ENCODE data around the gene CCDC138.

CCDC138 gene

GRCh38 chr2:108825736-108826135, 39.2 kb downstream of the CCDC138 start:
- DNase-seq = no peak

GRCh38 chr2:108829578-108830310, 43.2 kb downstream of the CCDC138 start:
- no peak for DNase-seq

DNA sequence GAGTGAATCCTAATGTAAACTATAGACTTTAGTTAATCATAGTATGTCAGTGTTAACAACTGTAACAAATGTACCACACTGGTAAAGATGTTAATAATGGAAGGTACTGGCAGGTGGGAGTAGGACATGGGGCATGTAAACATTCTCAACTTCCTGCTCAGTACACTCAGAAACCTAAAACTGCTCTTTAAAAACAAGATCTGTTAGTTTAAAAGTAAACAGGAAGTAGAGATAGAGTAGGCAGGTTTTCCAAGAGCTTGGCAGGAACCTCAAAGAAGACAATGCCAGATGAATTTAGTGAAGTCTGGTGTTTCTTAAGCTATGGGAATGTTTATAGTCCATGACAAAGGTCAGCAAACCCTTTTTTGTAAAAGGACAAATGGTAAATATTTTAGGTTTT, 46.6 kb downstream of the CCDC138 start:
- DNase-seq = no peak

DNA sequence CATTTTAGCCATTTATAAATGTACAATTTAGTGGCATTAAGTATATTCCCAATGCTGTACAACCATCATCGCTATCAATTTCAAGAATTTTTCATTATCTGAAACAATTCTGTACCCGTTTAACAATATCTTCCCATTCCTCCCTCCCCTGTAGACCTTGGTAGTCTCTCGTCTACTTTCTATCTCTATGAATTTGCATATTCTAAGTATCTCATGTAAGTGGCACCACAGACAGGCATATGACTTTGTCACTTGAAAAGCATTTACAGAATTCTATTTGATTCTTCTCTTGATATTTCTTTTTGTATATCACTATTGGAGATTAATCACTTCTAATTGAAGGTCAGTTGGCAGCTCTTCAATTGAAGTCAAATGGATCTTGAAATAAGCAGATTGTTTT, 48.0 kb downstream of the CCDC138 start:
- no peak for DNase-seq

GRCh38 chr2:108835040-108835439, 48.5 kb downstream of the CCDC138 start:
- DNase-seq = no peak

GRCh38 chr2:108837198-108837597, 50.6 kb downstream of the CCDC138 start:
- DNase-seq = no peak

DNA sequence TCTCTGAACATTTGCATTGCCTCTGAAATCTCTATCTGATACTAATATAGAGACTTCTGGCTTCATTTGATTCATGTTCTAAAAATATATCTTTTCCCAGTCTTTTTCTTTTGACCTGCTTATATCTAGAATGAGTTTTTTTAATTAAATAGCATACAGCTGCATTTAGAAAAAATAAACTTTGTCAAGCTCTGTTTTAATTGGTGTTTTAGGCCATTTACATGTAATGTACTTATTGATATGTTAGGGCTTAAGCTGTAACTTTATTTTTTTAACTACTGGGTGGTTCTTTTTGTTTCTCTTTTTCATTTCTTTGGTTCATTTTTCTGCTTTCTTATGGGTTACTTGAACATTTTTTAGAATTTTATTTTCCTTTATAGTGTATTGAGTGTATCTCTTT, 54.9 kb downstream of the CCDC138 start:
- DNase-seq = no peak

GRCh38 chr2:108845923-108846322, 59.4 kb downstream of the CCDC138 start:
- no peak for DNase-seq

- DNase-seq = no peak
These were observed 60.4 kb downstream of the CCDC138 start for GRCh38 chr2:108847000-108847399.

GRCh38 chr2:108852375-108852774, 65.8 kb downstream of the CCDC138 start:
- no peak for DNase-seq

DNA sequence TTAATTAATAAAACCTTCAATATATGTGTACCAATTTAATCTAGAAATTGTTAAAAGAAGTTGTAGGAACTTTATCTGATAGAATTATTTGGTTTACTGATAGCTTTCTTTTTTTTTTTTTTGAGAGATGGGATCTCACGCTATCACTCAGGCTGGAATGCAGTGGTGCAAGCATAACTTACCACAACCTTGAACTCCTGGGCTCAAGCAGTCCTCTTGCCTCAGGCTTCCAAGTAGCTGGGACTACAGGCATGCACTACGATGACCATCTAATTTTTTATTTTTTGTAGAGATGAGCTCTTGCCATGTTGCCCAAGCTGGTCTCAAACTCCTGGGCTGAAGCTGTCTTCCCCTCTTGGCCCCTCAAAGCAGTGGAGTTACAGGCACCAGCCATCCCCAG, 66.8 kb downstream of the CCDC138 start:
- DNase-seq = no peak

DNA sequence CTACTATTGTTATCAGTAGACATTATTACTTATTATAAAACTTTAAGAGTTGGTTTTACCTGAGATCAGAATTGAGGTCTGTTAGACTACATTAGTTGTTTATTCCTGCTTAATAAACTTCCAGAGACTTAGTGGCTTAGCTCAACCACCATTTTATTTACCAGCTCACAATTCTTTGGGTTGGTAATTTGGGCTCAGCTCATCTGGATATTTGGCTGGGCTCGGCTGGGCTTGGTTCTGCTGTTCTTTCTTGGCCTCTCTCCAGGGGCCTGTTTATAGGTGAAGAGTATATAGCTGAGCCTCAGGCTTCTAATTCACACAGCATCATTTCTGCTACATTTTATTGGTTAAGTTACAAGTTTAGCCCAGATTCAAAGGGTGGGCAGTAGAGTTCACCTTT, 67.9 kb downstream of the CCDC138 start:
- DNase-seq = no peak

GRCh38 chr2:108855194-108855593, 68.6 kb downstream of the CCDC138 start:
- DNase-seq = no peak

DNA sequence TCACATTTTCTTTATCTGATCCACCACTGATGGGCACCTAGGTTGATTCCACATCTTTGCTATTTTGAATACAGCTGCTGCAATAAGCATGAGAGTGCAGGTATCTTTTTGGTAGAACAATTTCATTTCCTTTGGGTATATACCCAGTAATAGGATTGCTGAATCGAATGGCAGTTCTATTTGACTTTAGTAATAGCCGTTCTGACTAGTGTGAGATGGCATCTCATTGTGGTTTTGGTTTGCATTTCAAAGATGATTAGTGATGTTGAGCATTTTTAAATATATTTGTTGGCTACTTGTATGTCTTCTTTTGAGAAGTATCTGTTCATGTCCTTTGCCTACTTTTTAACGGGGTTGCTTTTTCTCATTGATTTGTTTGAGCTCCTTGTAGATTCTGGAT, 72.3 kb downstream of the CCDC138 start:
- DNase-seq = no peak

DNA sequence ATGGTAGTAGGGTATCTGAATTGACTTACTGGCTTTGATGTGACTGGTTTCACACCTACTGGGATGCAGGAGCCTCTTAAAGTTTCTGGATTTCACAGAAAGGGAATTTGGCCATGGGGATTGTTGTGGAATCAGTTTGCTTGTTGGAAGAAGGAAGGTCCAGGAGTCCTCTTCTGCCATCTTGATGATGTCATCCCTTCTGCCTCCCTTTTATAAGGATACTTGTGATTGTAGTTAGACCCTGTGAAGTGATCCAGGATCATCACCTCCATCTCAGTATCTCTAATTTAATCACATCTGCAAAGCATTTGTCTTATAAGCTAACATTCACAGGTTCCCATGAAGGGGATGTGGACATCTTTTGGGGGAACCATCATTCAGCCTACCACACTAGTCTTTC, 79.5 kb downstream of the CCDC138 start:
- DNase-seq = no peak

DNA sequence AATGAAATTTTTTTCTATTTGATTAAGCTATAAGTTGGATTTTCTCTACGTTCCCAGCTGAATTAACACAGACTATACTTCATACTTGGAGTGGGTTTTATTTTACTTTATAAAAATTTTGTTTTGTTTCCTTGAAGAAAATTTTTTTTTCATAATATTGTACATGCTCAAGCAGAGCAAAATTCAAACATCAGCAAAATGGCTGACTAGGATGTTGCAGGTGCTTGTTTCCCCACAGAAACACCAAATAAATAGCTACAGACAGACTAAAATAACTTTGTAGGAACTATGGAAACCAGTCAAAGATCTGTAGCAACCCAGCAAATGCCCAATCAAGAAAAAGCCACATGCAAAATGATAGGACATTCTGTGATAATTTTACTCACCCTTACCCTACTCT, 82.3 kb downstream of the CCDC138 start:
- no peak for DNase-seq

GRCh38 chr2:108869542-108869941, 83.0 kb downstream of the CCDC138 start:
- no peak for DNase-seq

DNA sequence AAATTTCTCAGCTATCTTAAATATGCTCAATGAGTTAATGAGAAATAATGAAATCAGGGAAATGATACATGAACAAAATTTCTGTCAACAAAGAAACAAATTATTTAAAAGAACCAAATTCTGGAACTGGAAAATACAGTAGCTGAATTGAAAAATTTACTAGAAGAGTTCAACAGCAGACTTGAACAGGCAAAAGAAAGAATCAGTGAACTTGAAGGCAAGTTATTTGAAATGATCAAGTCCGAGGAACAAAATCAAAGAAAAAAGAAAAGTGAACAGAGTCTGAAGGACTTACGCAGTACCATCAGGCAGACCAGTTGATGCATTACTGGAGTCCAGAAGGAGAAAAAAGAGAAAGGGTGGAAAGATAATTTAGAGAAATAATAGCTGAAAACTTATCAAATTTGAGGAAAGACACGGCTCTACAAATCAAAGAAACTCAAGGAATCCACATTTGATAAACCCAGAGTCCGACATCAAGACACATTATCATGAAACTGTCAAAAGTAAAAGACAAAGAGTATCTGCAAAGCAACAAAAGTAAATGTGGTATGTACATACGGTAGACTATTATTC, 83.6 kb downstream of the CCDC138 start:
- no peak for DNase-seq

GRCh38 chr2:108877506-108877905, 90.9 kb downstream of the CCDC138 start:
- DNase-seq = no peak

GRCh38 chr2:108878276-108878675, 91.7 kb downstream of the CCDC138 start:
- no peak for DNase-seq

DNA sequence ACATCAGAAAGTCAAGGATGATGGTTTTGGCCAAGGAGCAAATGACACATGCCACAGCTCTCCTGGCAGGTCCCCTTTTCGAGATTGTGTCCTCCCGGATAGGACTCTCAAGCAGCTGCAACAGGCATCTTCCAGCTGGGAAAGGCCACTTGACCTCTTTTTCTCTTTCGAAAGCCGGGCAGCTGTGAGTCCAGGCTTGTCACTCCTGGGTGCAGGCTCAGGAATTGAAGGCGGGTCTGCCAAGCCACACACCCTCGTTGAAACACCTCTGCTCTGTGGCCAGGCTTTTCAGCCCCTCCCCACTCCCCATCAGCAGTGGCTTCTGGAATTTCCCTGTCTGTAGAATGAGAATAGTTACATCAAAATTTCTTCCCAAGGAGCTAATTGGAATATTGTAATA, 98.0 kb downstream of the CCDC138 start:
- no peak for DNase-seq

- no peak for DNase-seq
These were observed 103.3 kb downstream of the CCDC138 start for GRCh38 chr2:108889907-108890306.

GRCh38 chr2:108893277-108893676, 106.7 kb downstream of the CCDC138 start:
- no peak for DNase-seq

- no peak for DNase-seq
These were observed 108.2 kb downstream of the CCDC138 start for GRCh38 chr2:108894766-108895165.

- no peak for DNase-seq
These were observed 108.6 kb downstream of the CCDC138 start for GRCh38 chr2:108895188-108895587.

All from activated T-cell treated with anti-CD3 and anti-CD28 coated beads, Interleukin-2, amount 50 U/mL, for 48 hours (primary cell).